Neural cell (in vitro differentiated cells): Measurements from ENCODE around the gene CTAGE4. TPM values are rescaled to one million over a fixed set of nuclear protein-coding genes. Genes with fewer than 3 reads are reported as not detected.
"Not testable (repeated sequence)": the region's sequence is repeated elsewhere in the genome, so short reads cannot be mapped to it uniquely, and the experiment has no call there.

ENCODE experiments used
- H2AFZ ChIP-seq: fragments of 200-600, 300-800 bp; sonication (generic), shearing (Covaris generic); 2 replicates; pipeline ENCODE4 v1.6.0; 2014; ENCODE audit warnings: low read depth, mild to moderate bottlenecking, antibody characterized with exemption, low read length, moderate library complexity
- H3F3A ChIP-seq: fragments of 200-600 bp; shearing (Covaris generic); 2 replicates; pipeline ENCODE4 v1.6.1; 2016; ENCODE audit warnings: mild to moderate bottlenecking, moderate library complexity, mixed read lengths, antibody characterized with exemption, low read length; ENCODE audit not compliant: insufficient read depth, poor library complexity, severe bottlenecking
- H3K27ac ChIP-seq: fragments of 200-600, 300-800 bp; sonication (generic), shearing (Covaris generic); 2 replicates; pipeline ENCODE4 v1.5.1; 2014; ENCODE audit warnings: mild to moderate bottlenecking, low read length, moderate library complexity
- H3K27me3 ChIP-seq: fragments of 300-800, 200-600 bp; sonication (generic), shearing (Covaris generic); 2 replicates; pipeline ENCODE4 v1.6.0; 2014; ENCODE audit warnings: mild to moderate bottlenecking, low read depth, low read length, moderate library complexity; ENCODE audit not compliant: insufficient read depth
- H3K36me3 ChIP-seq: fragments of 300-800, 200-600 bp; sonication (generic), shearing (Covaris generic); 2 replicates; pipeline ENCODE4 v1.5.1; 2014; ENCODE audit warnings: mild to moderate bottlenecking, antibody characterized with exemption, low read length, moderate library complexity; ENCODE audit not compliant: insufficient read depth
- H3K4me2 ChIP-seq: fragments of 300-800, 200-600 bp; sonication (generic), shearing (Covaris generic); 2 replicates; pipeline ENCODE4 v1.6.0; 2014; ENCODE audit warnings: mild to moderate bottlenecking, low read length
- H3K4me3 ChIP-seq: fragments of 300-800, 200-600 bp; sonication (generic), shearing (Covaris generic); 2 replicates; pipeline ENCODE4 v1.5.1; 2014; ENCODE audit warnings: mild to moderate bottlenecking, low read length, moderate library complexity
- H3K79me2 ChIP-seq: fragments of 200-600 bp; shearing (Covaris generic); replicated peaks from 2 replicates; pipeline ENCODE4 v1.6.0; 2014; ENCODE audit warnings: mild to moderate bottlenecking, low read length, moderate library complexity; ENCODE audit not compliant: insufficient read depth
- H3K9ac ChIP-seq: fragments of 300-800, 200-600 bp; sonication (generic), shearing (Covaris generic); 2 replicates; pipeline ENCODE4 v1.6.1; 2016; ENCODE audit warnings: mild to moderate bottlenecking, low read length, mixed read lengths
- H3K9me2 ChIP-seq: fragments of 200-600 bp; shearing (Covaris generic); 2 replicates; pipeline ENCODE4 v1.6.1; 2016; ENCODE audit warnings: mild to moderate bottlenecking, low read length, mixed read lengths; ENCODE audit not compliant: insufficient read depth
- H3K9me3 ChIP-seq: fragments of 200-600, 300-800 bp; sonication (generic), shearing (Covaris generic); 2 replicates; pipeline ENCODE4 v1.6.1; 2016; ENCODE audit warnings: mild to moderate bottlenecking, mixed run types, low read length, moderate library complexity, mixed read lengths
- H4K20me1 ChIP-seq: fragments of 200-600 bp; shearing (Covaris generic); 2 replicates; pipeline ENCODE4 v1.6.1; 2016; ENCODE audit warnings: mild to moderate bottlenecking, mixed run types; ENCODE audit not compliant: insufficient read depth
- polyA plus RNA-seq: library from polyadenylated mRNA; depleted of rRNA; stranded (reverse); fragments of >200 nt; gene quantifications from 2 replicates; pipeline ENCODE4 v1.2.3, GENCODE V29; 2014

CTAGE4 gene
- polyA plus RNA-seq, 1 donor from 2014 or later: not detected

DNA sequence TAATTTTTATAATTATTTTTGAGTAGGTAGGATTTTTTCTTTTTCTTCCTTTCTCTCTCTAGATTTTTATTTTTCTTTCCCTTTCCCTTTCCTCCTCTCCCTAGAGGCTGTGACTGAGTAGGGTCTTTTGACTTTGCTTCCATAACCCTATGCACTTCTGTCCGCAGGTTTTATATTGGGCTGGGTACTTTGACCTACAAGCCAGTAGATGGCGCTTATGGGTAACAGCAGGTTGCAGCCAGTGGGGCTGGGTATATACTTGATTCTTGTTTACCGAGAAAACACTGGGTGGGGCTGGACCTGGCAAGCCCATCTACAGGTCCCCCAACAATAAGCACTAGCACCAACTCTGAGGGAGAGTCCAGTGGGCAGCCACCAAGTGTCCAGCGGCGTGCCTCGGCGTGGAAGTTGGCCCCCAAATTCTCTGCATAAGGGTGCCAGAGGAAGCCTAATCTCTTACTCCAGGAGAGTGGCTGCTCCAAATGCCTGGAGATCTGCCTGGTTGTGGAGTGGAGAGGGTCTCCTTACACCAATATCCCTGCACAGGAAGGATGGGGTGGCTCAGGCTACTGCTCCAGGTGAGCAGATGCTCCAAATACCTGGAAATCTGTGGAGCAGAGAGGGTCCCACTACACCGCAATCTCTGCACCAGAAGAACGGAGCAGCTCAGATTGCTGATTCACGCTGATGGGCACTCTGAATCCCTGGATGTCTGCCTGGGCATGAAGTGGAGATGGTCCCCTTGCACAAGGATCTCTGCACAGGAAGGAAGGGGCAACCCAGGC, 4.7 kb upstream of the CTAGE4 start:
- H2AFZ ChIP-seq, H3K9me3 ChIP-seq, H3K4me3 ChIP-seq, H3K9me2 ChIP-seq, H3K9ac ChIP-seq, H3F3A ChIP-seq, H3K27me3 ChIP-seq, H4K20me1 ChIP-seq, H3K79me2 ChIP-seq, H3K4me2 ChIP-seq, H3K36me3 ChIP-seq, H3K27ac ChIP-seq: not testable (repeated sequence)

GRCh38 chr7:144179165-144179479, 4.1 kb upstream of the CTAGE4 start:
- H3K4me3 ChIP-seq, H3K9ac ChIP-seq, H3K27ac ChIP-seq, H2AFZ ChIP-seq, H3K9me3 ChIP-seq, H3K9me2 ChIP-seq, H3K27me3 ChIP-seq, H3K4me2 ChIP-seq, H3F3A ChIP-seq, H3K36me3 ChIP-seq, H4K20me1 ChIP-seq, H3K79me2 ChIP-seq: not testable (repeated sequence)

DNA sequence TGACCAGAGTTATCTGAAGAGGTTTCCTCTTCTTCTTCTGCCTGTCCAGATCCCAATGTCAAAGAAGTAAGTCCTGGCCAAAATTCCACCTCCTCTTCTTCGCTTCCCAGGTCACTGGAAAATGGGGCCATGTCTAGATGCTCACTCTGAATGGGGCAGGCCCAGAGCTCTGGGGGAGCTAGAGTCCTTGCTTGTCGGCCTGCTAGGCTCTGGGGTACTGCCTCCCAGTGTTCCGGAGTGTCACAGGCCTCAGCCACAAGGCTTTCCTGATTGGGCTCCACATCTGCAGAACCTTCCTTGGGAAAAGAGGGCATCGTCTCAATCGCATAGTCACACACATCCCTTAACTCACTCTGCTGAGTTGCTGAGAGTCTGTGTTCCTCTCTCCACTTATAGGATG, 4.6 kb downstream of the CTAGE4 start:
- not testable (repeated sequence) for H3F3A ChIP-seq, H3K9ac ChIP-seq

GRCh38 chr7:144188578-144189171, 5.4 kb downstream of the CTAGE4 start:
- H3K79me2 ChIP-seq, H2AFZ ChIP-seq, H4K20me1 ChIP-seq, H3F3A ChIP-seq, H3K9me2 ChIP-seq, H3K9me3 ChIP-seq, H3K4me3 ChIP-seq, H3K36me3 ChIP-seq, H3K4me2 ChIP-seq, H3K9ac ChIP-seq, H3K27me3 ChIP-seq, H3K27ac ChIP-seq: not testable (repeated sequence)

More for the DNA sequence above, 4.6 kb downstream of the CTAGE4 start:
- not testable (repeated sequence) for H4K20me1 ChIP-seq, H3K27ac ChIP-seq, H3K79me2 ChIP-seq, H3K9me3 ChIP-seq, H3K4me2 ChIP-seq, H3K36me3 ChIP-seq, H3K27me3 ChIP-seq, H2AFZ ChIP-seq, H3K9me2 ChIP-seq, H3K4me3 ChIP-seq

- H4K20me1 ChIP-seq, H3K4me3 ChIP-seq, H3K36me3 ChIP-seq, H3K4me2 ChIP-seq, H3K27ac ChIP-seq, H3K9ac ChIP-seq, H3K79me2 ChIP-seq, H3K9me2 ChIP-seq, H3K9me3 ChIP-seq, H2AFZ ChIP-seq, H3K27me3 ChIP-seq, H3F3A ChIP-seq: not testable (repeated sequence)
These were observed 10.5 kb downstream of the CTAGE4 start for GRCh38 chr7:144193782-144194181.

DNA sequence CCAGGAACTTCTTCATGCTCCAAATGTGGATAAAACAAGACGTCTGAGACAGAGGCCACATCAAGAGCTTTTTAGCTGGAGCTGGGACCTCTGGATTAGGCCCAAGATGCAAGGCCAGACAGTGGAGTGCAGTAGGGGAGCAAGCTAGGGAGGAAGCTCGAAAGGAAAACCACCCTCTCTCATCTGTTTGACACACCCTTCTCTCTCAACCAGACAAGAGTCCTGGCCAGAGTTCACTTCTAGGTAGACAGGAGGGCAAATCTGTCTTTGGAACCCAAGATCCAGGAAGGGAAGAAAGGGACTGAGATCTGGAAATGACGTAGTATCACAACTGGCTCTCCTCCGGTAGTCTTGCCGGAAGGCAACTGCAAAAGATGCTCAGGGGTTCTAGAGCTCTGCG, 11.2 kb downstream of the CTAGE4 start:
- not testable (repeated sequence) for H3K9ac ChIP-seq, H3K9me3 ChIP-seq, H4K20me1 ChIP-seq, H3K79me2 ChIP-seq, H3K36me3 ChIP-seq, H2AFZ ChIP-seq, H3K4me3 ChIP-seq, H3K4me2 ChIP-seq, H3K27ac ChIP-seq, H3F3A ChIP-seq, H3K27me3 ChIP-seq, H3K9me2 ChIP-seq

- not testable (repeated sequence) for H2AFZ ChIP-seq, H3K9me2 ChIP-seq, H3F3A ChIP-seq, H3K4me3 ChIP-seq, H3K27me3 ChIP-seq, H3K27ac ChIP-seq, H4K20me1 ChIP-seq, H3K4me2 ChIP-seq, H3K9me3 ChIP-seq, H3K79me2 ChIP-seq, H3K36me3 ChIP-seq, H3K9ac ChIP-seq
These were observed 12.1 kb downstream of the CTAGE4 start, which contains the start of gene ARHGEF35 for GRCh38 chr7:144195212-144195872. TSS of gene ARHGEF35 (minus strand) at chr7:144195833. CDS start at chr7:144188383, 7,450 bp downstream.

- H3K27ac ChIP-seq, H3K79me2 ChIP-seq, H3K4me2 ChIP-seq: not testable (repeated sequence)
These were observed 15.7 kb downstream of the CTAGE4 start for GRCh38 chr7:144198934-144199333.

More at GRCh38 chr7:144198934-144199333, 15.7 kb downstream of the CTAGE4 start:
- H3K9me3 ChIP-seq, H2AFZ ChIP-seq, H3K9me2 ChIP-seq, H3K27me3 ChIP-seq, H4K20me1 ChIP-seq, H3K36me3 ChIP-seq, H3K9ac ChIP-seq, H3F3A ChIP-seq, H3K4me3 ChIP-seq: not testable (repeated sequence)
